Stimulated activated CD4-positive, alpha-beta T cell treated with anti-CD3 and anti-CD28 coated beads, Interleukin-2, amount 100 ng/mL, for 4 hours (primary cell): ENCODE data around the gene PML.

Experiments used
- DNase-seq: peaks from one replicate; pipeline ENCODE4 v3.0.0-alpha.2; 2020; ENCODE audit warnings: low read depth

Gene PML

DNA sequence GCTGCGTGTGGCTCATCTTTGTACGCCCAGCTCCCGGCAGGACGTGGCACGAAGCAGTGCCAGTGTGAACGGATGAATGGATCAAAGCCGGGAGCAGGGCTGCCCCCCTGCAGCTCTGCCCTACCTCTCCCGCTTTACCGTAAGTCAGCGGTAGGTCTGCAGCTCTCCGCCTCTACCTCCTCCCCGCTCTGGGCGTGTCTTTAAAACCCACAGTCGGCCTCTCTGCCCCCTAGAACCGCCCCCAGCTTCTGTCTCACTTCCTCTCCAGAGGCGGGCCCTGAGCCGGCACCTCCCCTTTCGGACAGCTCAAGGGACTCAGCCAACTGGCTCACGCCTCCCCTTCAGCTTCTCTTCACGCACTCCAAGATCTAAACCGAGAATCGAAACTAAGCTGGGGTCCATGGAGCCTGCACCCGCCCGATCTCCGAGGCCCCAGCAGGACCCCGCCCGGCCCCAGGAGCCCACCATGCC lies at the start of gene PML:
PML (plus strand) TSS at position 304 of the 471 bp plus-strand sequence; CDS start at position 401, 97 bp downstream.
- peak; percentile 91 for DNase-seq

GRCh38 chr15:73945130-73945508 lies 49.4 kb upstream of the PML start:
- no peak for DNase-seq

DNA sequence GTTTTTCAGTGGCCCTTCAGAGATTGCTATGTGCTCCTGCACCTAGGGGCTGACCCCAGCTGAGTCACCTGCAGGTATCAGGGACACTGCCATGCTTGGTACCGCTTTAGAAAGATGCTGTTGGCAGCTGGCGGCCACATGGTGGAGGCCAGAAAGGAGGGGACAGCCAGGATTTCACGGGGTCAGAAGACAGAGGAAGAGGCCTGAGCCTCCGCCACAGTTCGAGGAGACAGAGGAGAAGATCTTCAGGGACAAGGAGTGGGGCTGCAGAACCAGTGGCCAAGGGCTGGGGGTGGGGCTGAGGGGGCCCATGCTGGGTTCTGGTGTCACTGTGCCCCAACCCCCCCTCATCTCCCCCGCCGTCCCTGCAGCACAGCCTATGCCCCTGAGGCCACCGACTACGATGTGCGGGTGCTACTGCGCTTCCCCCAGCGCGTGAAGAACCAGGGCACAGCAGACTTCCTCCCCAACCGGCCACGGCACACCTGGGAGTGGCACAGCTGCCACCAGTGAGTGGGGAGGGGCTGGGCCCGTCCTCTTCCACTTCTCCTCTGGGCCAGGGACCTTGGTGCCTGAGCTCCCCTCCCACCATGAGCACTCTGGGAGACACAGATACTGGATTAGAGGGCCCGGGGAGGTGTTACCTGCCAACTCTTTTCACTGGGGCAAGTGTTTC lies 48.3 kb upstream of the PML start:
- no peak for DNase-seq

- DNase-seq, result no peak
Measured at GRCh38 chr15:73946795-73947370, 47.6 kb upstream of the PML start.

GRCh38 chr15:73947651-73948050 lies 46.9 kb upstream of the PML start:
- no peak for DNase-seq

- no peak for DNase-seq
Measured at GRCh38 chr15:73948396-73948795, 46.1 kb upstream of the PML start.

DNA sequence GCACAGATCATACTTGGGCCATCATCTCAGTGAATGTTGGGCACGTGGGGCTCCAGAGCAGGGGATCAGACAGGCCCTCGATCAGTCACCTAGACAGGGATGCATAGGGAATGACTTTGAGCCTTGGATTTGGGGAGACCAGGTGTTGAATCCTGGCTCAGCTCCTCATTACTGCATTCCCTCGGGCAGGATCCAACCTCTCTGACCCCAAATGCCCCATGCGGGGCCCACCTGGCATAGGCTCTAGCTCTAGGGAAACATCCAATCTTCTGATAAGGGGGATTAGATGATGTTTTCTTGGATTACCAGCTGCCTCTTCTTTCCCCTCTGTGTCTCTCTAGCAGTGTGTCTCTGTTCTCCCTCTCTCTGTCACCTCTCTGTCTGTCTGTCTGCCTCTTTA lies 45.5 kb upstream of the PML start:
- no peak for DNase-seq

DNA sequence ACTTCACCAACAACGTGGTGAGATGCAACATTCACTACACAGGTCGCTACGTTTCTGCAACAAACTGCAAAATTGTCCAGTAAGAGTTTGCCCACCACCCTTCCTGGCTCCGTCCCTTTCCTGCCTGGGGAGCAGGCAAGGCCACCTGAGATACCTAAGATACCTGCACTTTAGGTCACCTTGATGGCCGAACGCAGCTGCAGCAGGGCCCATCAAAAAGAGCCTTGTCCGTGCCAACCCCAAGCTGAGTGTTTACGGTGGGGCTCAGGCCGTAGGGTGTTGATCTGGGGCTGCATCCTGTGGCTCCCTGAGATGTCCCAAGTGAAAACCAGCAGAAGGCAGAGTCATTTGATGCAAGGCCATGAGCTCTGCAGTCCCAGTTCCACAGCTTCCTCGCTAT lies 45.0 kb upstream of the PML start:
- no peak for DNase-seq

GRCh38 chr15:73950479-73950830 lies 44.1 kb upstream of the PML start:
- DNase-seq, result no peak

DNA sequence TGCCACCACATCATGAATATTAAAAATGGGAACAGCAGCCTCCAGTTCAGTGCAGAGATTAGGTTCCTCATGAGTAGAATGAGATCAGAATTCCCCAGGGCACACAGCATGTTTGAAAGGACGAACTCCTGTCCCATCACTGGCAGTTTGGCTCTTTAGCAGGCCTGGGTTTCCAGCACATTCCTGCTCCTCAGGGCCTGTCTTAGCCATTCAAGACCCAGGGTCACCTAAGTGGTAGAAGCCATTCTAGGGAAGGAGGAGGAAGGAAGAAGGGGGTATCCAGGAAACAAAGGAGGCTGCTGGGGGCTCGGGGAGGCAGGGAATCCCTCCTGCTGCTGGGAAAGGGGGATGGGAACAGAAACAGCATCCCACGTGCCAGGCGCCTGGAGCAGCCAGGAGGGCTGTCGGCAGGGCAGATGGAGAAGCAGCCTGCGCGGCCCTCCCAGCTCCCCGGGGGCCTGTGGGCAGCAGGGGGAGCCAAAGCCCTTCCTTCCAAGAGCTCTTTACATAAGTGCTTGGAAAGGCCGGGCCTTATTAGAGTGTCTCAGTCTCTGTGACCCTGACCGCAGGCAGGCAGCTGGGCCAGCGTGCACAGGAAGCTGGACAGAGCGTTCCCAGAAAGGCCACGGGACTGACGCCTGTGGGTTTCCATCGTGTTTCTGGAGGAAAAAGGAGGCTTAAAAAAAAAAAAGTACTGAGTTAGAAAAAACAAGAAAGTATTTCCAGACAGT lies 43.5 kb upstream of the PML start:
- DNase-seq, result peak; percentile 48

GRCh38 chr15:73951601-73952000 lies 42.9 kb upstream of the PML start:
- DNase-seq, result no peak

DNA sequence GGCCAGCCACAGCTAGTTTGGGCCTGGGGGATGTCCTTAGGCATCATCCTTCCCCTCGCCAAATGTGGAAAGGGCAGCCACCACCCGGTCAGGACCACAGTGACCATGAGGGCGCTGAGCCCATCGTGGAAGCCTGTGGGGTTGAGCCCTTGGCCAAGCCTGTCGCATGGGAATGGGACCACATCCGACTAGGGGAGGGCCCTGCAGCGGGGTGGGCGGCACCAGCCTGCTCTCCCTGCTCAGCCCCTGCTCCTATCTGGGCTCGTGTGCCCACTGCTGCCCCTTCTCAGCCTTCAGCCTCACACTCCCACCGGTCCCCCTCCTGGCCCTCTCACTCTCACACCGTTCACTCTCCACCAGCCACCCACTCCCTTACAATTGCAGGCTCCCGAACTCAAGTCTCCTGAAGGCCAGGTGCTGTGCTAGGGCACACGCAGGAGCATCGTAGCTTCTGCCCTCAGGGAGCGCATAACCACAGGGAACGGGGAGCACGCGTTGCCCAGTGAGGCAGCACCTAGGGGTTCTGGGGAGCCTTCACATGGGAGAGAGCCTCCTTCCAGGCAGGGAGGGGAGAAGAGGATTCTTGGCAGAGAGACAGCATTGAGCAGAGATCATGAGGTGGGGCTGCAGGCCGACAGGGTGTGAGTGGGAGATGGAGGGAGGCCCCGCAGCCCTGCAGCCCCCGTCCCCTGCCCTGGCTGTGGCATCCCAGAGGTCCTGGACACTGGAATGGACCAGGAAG lies 42.2 kb upstream of the PML start:
- DNase-seq, result no peak

DNA sequence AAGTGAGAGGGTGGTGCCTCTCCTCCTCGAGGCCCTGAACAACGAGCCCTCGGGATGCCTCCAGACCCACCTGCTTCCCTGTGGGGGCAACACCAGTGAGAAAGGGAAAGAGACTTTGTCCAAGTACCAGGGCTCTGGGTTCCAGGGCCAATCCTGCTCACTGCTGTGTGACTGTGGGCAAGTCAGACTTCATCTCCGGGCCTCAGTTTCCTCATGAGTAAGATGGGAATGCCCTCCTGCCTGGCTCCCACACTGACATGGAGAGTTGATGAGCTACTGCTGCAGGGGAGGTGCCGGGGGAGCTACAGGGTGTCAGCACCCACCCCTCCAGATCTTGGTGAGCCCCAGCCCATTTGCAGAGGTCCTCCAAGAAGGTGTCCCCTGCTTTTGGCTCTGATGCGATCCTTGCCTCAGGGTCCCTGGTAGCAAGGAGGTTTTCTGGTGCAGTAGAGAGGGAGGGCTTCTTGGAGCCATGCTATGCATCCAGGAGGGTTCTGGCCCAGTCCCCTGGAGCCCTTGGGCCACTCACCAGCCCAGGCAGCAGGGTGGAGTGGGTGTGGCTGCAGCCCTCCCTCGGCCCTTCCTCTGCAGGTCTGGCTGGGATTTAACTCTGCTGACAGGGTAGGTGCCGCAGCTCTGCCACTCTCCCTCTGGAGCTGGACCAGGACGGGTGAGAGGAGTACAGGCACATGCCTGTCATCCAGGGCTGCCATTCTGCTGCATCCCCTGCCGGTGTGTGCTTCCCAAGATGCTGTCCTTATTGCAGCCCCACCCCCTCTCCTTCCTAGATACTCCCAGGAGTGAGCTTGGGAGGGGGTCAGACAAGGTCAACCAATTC lies 41.4 kb upstream of the PML start:
- DNase-seq, result no peak

- DNase-seq, result no peak
Measured at GRCh38 chr15:73954188-73955145, 40.0 kb upstream of the PML start.

GRCh38 chr15:73955326-73955725 lies 39.2 kb upstream of the PML start:
- no peak for DNase-seq

DNA sequence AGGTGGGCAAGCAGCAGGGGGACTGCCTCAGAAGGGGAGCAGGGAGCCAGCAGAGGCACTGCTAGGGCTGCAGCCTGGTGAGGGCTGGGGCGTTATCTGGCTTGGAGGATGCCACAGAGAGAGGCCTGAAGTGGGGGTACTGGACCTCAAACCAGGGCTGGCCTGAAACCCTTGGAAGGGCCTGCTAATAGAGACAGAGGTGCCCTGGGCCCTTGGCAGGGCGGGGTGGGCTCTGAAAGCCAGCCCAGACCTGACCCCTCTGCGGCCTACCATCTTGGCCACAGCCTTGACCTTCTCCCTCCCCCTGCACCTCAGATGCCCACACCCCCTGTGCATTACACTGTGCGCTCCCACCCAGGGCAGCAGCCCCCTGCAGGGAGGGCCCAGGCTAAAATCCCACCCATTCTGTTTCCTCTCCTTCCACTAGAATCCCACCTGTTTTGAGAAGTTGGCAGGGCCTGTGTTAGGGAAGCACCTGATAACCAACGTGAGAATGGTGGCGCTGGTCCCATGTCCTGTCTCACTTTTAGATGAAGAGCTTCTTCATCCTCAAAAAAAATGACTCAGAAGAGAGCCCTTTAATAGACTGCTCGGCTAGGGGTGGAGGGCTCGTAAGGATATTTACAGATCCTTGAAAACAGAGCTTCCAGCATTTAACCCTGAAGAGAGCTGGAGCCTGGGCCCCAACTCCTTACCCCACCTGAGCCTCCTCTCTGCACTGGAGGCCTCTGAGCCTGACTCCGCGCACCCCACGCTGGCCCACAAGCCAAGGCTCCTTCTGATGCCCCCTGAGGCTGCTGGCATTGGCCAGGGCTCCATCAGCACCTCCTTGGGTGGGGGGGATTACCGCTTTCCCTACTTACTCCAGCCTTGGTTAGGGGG lies 38.4 kb upstream of the PML start:
- no peak for DNase-seq

GRCh38 chr15:73956743-73957135 lies 37.8 kb upstream of the PML start:
- DNase-seq, result no peak

GRCh38 chr15:73957276-73957675 lies 37.2 kb upstream of the PML start:
- DNase-seq, result no peak

DNA sequence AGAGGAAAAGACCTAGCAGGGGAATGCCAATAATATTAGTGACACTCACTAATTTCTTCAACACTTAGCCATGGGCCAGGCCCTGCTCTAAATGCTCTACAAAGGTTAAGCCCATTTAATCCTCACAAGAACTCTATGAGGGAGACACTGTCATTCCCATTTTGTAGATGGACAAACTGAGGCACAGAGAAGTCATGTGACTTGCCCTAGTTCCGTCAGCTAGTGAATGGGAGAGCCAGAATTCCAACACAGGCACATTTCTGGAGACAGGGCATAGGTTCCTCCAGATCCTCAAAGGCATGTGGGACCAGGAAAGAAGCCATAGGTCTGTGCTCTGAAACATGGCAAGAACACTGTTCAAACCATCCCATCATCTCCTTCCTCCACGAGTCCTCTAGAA lies 36.7 kb upstream of the PML start:
- no peak for DNase-seq
